H1 (cell line): ENCODE measurements around the gene CD52. TPM values are rescaled to one million over a fixed set of nuclear protein-coding genes. Genes with fewer than 3 reads are reported as not detected.
A peak's percentile ranks its signal among the peaks of the same experiment; 100 is the strongest.

ENCODE experiments used
- CTCF ChIA-PET: fragments of 300-600 bp; sonication (Branson Sonifier 250); formaldehyde crosslinking; loops from one replicate; lab custom pipeline; 2021; ENCODE audit not compliant: partially characterized antibody; lab: Charles Lee
- POLR2A ChIA-PET: fragments of 300-600 bp; sonication (Branson Sonifier 250); formaldehyde crosslinking; loops from one replicate; lab custom pipeline; 2021; ENCODE audit warnings: inconsistent platforms; ENCODE audit not compliant: partially characterized antibody; lab: Charles Lee
- DNase-seq, 2 experiments: peaks; one replicate each; pipeline versions ENCODE4 v3.0.0 to v3.0.0-alpha.2; 2010 to 2022; ENCODE audit warnings: low spot score in 2 of 2, low read depth in 1 of 2, mixed read lengths in 1 of 2
- FAIRE-seq: peaks from 2 replicates; lab custom pipeline; 2011; peaks lifted over from hg19 to GRCh38; lab: Jason Lieb, UNC
- H2AFZ ChIP-seq: 2 replicates; pipeline ENCODE4 v1.8.1; 2012; ENCODE audit warnings: low read length, inconsistent platforms
- H2AK5ac ChIP-seq: 2 replicates; pipeline ENCODE4 v1.6.1; 2013; ENCODE audit warnings: low read depth, low read length
- H2BK120ac ChIP-seq: replicated peaks from 2 replicates; pipeline ENCODE3; 2013; ENCODE audit warnings: low read depth, low read length, inconsistent platforms
- H2BK12ac ChIP-seq: 2 replicates; pipeline ENCODE4 v1.6.1; 2013; ENCODE audit warnings: low read depth, low read length
- H2BK15ac ChIP-seq: 2 replicates; pipeline ENCODE4 v1.6.1; 2013; ENCODE audit warnings: low read length
- H2BK20ac ChIP-seq: 2 replicates; pipeline ENCODE4 v1.6.1; 2013; ENCODE audit warnings: low read length
- H2BK5ac ChIP-seq: 2 replicates; pipeline ENCODE4 v1.6.1; 2013; ENCODE audit warnings: low read depth, low read length
- H3K14ac ChIP-seq: 2 replicates; pipeline ENCODE4 v1.6.1; 2013; ENCODE audit warnings: inconsistent platforms; ENCODE audit not compliant: insufficient read length
- H3K18ac ChIP-seq: 2 replicates; pipeline ENCODE4 v1.6.1; 2013; ENCODE audit warnings: low read length; ENCODE audit errors: extremely low read depth
- H3K23ac ChIP-seq: 2 replicates; pipeline ENCODE4 v1.6.1; 2013; ENCODE audit warnings: inconsistent platforms; ENCODE audit not compliant: insufficient read length
- H3K23me2 ChIP-seq: 2 replicates; pipeline ENCODE4 v1.6.1; 2013; ENCODE audit warnings: low read depth, low read length
- H3K27ac ChIP-seq: 2 replicates; pipeline ENCODE4 v1.6.1; 2011; ENCODE audit warnings: low read depth, low read length, inconsistent platforms
- H3K27me3 ChIP-seq, 4 experiments: replicated peaks in 1 of 4; 1 replicate in 1 of 4; 2 replicates in 3 of 4; pipeline versions ENCODE4 v1.6.1 to v1.8.1; 2011 to 2013; ENCODE audit warnings: low read length in 3 of 4, mild to moderate bottlenecking in 3 of 4, inconsistent platforms in 2 of 4, mixed read lengths in 2 of 4, moderate library complexity in 1 of 4; ENCODE audit not compliant: control insufficient read depth in 3 of 4, insufficient read depth in 3 of 4; ENCODE audit errors: extremely low read depth in 1 of 4
- H3K36me3 ChIP-seq, 4 experiments: 2 replicates each; pipeline versions ENCODE4 v1.6.1 to v1.8.1; 2011 to 2013; ENCODE audit warnings: mild to moderate bottlenecking in 4 of 4, low read length in 3 of 4, moderate library complexity in 2 of 4, control low read depth in 1 of 4, inconsistent platforms in 1 of 4; ENCODE audit not compliant: insufficient read depth in 4 of 4, control insufficient read depth in 2 of 4
- H3K4ac ChIP-seq: replicated peaks from 2 replicates; pipeline ENCODE3; 2013; ENCODE audit warnings: low read length, low read depth, mixed read lengths, inconsistent platforms; ENCODE audit not compliant: insufficient read length
- H3K4me1 ChIP-seq, 4 experiments: replicated peaks in 1 of 4; 1 replicate in 1 of 4; 2 replicates in 3 of 4; pipeline versions ENCODE4 v1.6.1 to v1.8.1; 2011 to 2013; ENCODE audit warnings: low read length in 3 of 4, inconsistent platforms in 2 of 4, mixed read lengths in 1 of 4; ENCODE audit not compliant: insufficient read depth in 4 of 4, control insufficient read depth in 3 of 4
- H3K4me2 ChIP-seq, 2 experiments: 2 replicates each; pipeline versions ENCODE4 v1.6.1 to v1.8.1; 2011 to 2013; ENCODE audit warnings: low read depth in 2 of 2, low read length in 2 of 2, control low read depth in 1 of 2, inconsistent platforms in 1 of 2, mild to moderate bottlenecking in 1 of 2; ENCODE audit not compliant: insufficient read depth in 1 of 2
- H3K4me3 ChIP-seq, 4 experiments: fragments of 200-600, 300-600 bp in 1 of 4; sonication (generic), shearing (Covaris generic), sonication (Bioruptor Twin) in 1 of 4; 2 replicates each; pipeline versions ENCODE4 v1.5.1 to v1.8.1; 2011 to 2016; ENCODE audit warnings: low read length in 4 of 4, low read depth in 3 of 4, control low read depth in 2 of 4, inconsistent platforms in 2 of 4, mild to moderate bottlenecking in 2 of 4, mixed read lengths in 1 of 4, moderate library complexity in 1 of 4; ENCODE audit not compliant: insufficient read depth in 2 of 4; ENCODE audit errors: extremely low read depth in 1 of 4
- H3K56ac ChIP-seq: replicated peaks from 2 replicates; pipeline ENCODE3; 2013; ENCODE audit warnings: low read depth, mild to moderate bottlenecking, mixed read lengths, low read length, inconsistent platforms; ENCODE audit not compliant: insufficient read length
- H3K79me1 ChIP-seq: 2 replicates; pipeline ENCODE4 v1.6.1; 2013; ENCODE audit warnings: low read depth, low read length, control low read depth
- H3K79me2 ChIP-seq, 2 experiments: 2 replicates each; pipeline versions ENCODE4 v1.6.1 to v1.8.1; 2012 to 2013; ENCODE audit warnings: low read length in 2 of 2, mild to moderate bottlenecking in 2 of 2, inconsistent platforms in 1 of 2; ENCODE audit not compliant: insufficient read depth in 2 of 2, control insufficient read depth in 1 of 2
- H3K9ac ChIP-seq, 4 experiments: replicated peaks in 1 of 4; 1 replicate in 1 of 4; 2 replicates in 3 of 4; pipeline versions ENCODE4 v1.6.1 to v1.8.1; 2011 to 2013; ENCODE audit warnings: low read depth in 3 of 4, low read length in 3 of 4, control low read depth in 2 of 4, mild to moderate bottlenecking in 2 of 4, moderate library complexity in 2 of 4, inconsistent platforms in 1 of 4; ENCODE audit errors: extremely low read depth in 1 of 4
- H3K9me3 ChIP-seq, 2 experiments: 2 replicates each; pipeline versions ENCODE4 v1.6.1 to v1.8.1; 2012 to 2013; ENCODE audit warnings: mild to moderate bottlenecking in 2 of 2, moderate library complexity in 2 of 2, control low read depth in 1 of 2, inconsistent platforms in 1 of 2, low read depth in 1 of 2, low read length in 1 of 2, mixed read lengths in 1 of 2; ENCODE audit not compliant: insufficient read depth in 2 of 2
- H4K20me1 ChIP-seq, 2 experiments: replicated peaks in 1 of 2; 2 replicates each; pipeline versions ENCODE3 to v1.8.1; 2011 to 2013; ENCODE audit warnings: inconsistent platforms in 2 of 2, low read length in 2 of 2, mild to moderate bottlenecking in 1 of 2; ENCODE audit not compliant: insufficient read depth in 2 of 2, control insufficient read depth in 1 of 2
- H4K5ac ChIP-seq: 2 replicates; pipeline ENCODE4 v1.6.1; 2013; ENCODE audit warnings: low read length, low read depth, mixed read lengths, inconsistent platforms; ENCODE audit not compliant: insufficient read length
- H4K8ac ChIP-seq: 2 replicates; pipeline ENCODE4 v1.8.0; 2013; ENCODE audit warnings: mild to moderate bottlenecking, moderate library complexity, low read length, inconsistent platforms; ENCODE audit not compliant: insufficient read depth; ENCODE audit errors: extremely low read depth
- H4K91ac ChIP-seq: replicated peaks from 2 replicates; pipeline ENCODE3; 2013; ENCODE audit warnings: low read length, mixed read lengths, inconsistent platforms; ENCODE audit not compliant: insufficient read length
- BCL11A ChIP-seq, 2 experiments: IDR thresholded peaks; one replicate each; pipeline ENCODE4 v1.6.1; 2011; ENCODE audit warnings: low read depth in 2 of 2, low read length in 2 of 2, mild to moderate bottlenecking in 2 of 2
- CEBPB ChIP-seq: IDR thresholded peaks from 2 replicates; pipeline ENCODE4 v1.6.1; 2012; ENCODE audit warnings: low read depth, low read length
- CREB1 ChIP-seq: IDR thresholded peaks from 2 replicates; pipeline ENCODE4 v1.6.1; 2012; ENCODE audit warnings: inconsistent platforms
- CTBP2 ChIP-seq: IDR thresholded peaks from 2 replicates; pipeline ENCODE4 v1.7.0; 2011; ENCODE audit warnings: borderline replicate concordance, mild to moderate bottlenecking, moderate library complexity, mixed read lengths, low read length; ENCODE audit not compliant: insufficient read depth, insufficient read length
- EZH2 ChIP-seq: fragments of 200-600 bp; sonication (generic); IDR thresholded peaks from 2 replicates; pipeline ENCODE4 v1.7.1; 2012; ENCODE audit warnings: low read depth, mild to moderate bottlenecking, moderate library complexity, low read length, inconsistent platforms; ENCODE audit not compliant: severe bottlenecking
- JUND ChIP-seq: IDR thresholded peaks from 2 replicates; pipeline ENCODE4 v1.6.1; 2011; ENCODE audit warnings: mild to moderate bottlenecking, improper control_type of control experiment, low read length
- KDM5A ChIP-seq: fragments of 200-600 bp; IDR thresholded peaks from 2 replicates; pipeline ENCODE4 v1.7.1; 2012; ENCODE audit warnings: mild to moderate bottlenecking, low read length, inconsistent platforms, mixed read lengths
- NANOG ChIP-seq: IDR thresholded peaks from 2 replicates; pipeline ENCODE4 v1.6.1; 2011; ENCODE audit warnings: low read length, low read depth, mild to moderate bottlenecking, inconsistent platforms; ENCODE audit not compliant: insufficient read depth, poor library complexity, severe bottlenecking
- NRF1 ChIP-seq: IDR thresholded peaks from 2 replicates; pipeline ENCODE4 v1.6.1; 2011; ENCODE audit warnings: mild to moderate bottlenecking, low read depth, low read length, improper control_type of control experiment
- POU5F1 ChIP-seq: IDR thresholded peaks from 2 replicates; pipeline ENCODE4 v1.6.1; 2011; ENCODE audit warnings: low read depth, mild to moderate bottlenecking, low read length, moderate library complexity
- RAD21 ChIP-seq, 2 experiments: IDR thresholded peaks in 1 of 2; conservative IDR thresholded peaks in 1 of 2; 2 replicates each; pipeline ENCODE4 v1.6.1; 2011; ENCODE audit warnings: low read depth in 2 of 2, low read length in 2 of 2, improper control_type of control experiment in 1 of 2, inconsistent platforms in 1 of 2, mild to moderate bottlenecking in 1 of 2, moderate library complexity in 1 of 2
- SRF ChIP-seq: IDR thresholded peaks from 2 replicates; pipeline ENCODE4 v1.6.1; 2011; ENCODE audit warnings: mild to moderate bottlenecking, low read depth, low read length, moderate library complexity
- TAF1 ChIP-seq: IDR thresholded peaks from 2 replicates; pipeline ENCODE4 v1.6.1; 2011; ENCODE audit warnings: mild to moderate bottlenecking, low read depth, low read length
- WGBS, 2 experiments: shearing (Covaris generic) in 1 of 2; methylation state at CpG; one replicate each; pipeline versions ENCODE4 v1.1.6 to v1.1.7; 2013 to 2015; ENCODE audit warnings: low lambda C conversion rate in 2 of 2, mixed read lengths in 2 of 2, inconsistent platforms in 1 of 2, low coverage in 1 of 2, missing lambda C conversion rate in 1 of 2; ENCODE audit not compliant: insufficient replicate concordance in 2 of 2, insufficient coverage in 1 of 2, insufficient read length in 1 of 2; ENCODE audit errors: extremely low coverage in 1 of 2, missing lambda C conversion rate in 1 of 2; 5-methylcytosine and 5-hydroxymethylcytosine counted together
- polyA plus RNA-seq, 7 experiments: library from polyadenylated mRNA; depleted of rRNA in 3 of 7; stranded (reverse) in 5 of 7; unstranded in 2 of 7; fragments of >200 nt in 5 of 7; fragments of 200-250 nt in 2 of 7; gene quantifications; 1 replicate in 5 of 7; 2 replicates in 1 of 7; 4 replicates in 1 of 7; pipeline versions ENCODE4 v1.2.1 to v1.2.3, GENCODE V29; 2011 to 2013; ENCODE audit warnings: missing spikeins in 2 of 7, mixed read lengths in 2 of 7
- total RNA-seq: library from RNA; stranded (reverse); fragmentation: NEBNext Ultra II Directional; extraction: Animal tissue kit (Norgen Biotek cat#: 25700); gene quantifications from 2 replicates; pipeline ENCODE4 v1.2.1, GENCODE V29; 2021

CD52 gene
- total and polyA plus RNA-seq, 2 of the 8 experiments (the other 6 are each of a cell fraction or from before 2014, with no cell fraction given): 2.4 to 3.1 TPM

DNA sequence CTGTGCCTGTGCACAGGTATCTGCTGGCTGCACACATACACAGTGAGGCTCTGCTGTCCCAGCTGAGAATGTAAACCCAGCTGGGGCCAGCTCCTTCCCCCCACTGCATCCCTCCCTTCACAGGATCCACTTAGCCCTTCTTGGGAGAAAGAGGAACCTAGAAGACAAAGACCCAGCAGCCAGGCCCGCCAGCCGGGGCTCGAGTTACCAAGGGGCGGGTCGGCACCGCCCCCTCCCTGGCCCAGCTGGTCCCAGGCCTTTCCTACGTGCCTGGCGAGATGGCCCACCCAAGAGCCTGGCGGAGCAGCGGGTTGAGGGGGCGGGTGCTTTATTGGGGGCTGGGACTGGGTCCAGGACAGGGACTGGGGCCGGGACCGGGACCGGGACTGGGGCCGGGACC lies 35.8 kb upstream of the CD52 start:
- H3K9ac ChIP-seq: peak overlapping the region in 1 of 4 experiments; percentile 8; a peak in 3 of 7 replicates
- H2BK15ac ChIP-seq: peak overlapping the region; percentile 32; the same call in 1 of the 2 replicates
- peaks cover 8 to 37% (median 22%) of the 10 kb centered on the region in 4 experiments for H3K4me1 ChIP-seq
- no peak for FAIRE-seq
- no peaks in the 10 kb centered on the region for H3K79me1 ChIP-seq
- peaks cover 0 to 5% of the 10 kb centered on the region in 2 experiments; a peak in 1 of 4 replicates for H3K79me2 ChIP-seq
- peak; percentile 53 to 87 for DNase-seq
- H3K4me2 ChIP-seq: peak overlapping the region; percentile 60 to 61
- H2BK120ac ChIP-seq: no peak overlapping the region
- no peak overlapping the region; the same call in 1 of the 2 replicates for H4K8ac ChIP-seq
- peaks cover 9 to 12% (median 10%) of the 10 kb centered on the region in 4 experiments for H3K36me3 ChIP-seq
- peak overlapping the region; percentile 42; the same call in 1 of the 2 replicates for H2AK5ac ChIP-seq
- H3K27ac ChIP-seq: peak overlapping the region; percentile 64; the same call in 1 of the 2 replicates
- H3K4ac ChIP-seq: peak overlapping the region; percentile 73
- H3K56ac ChIP-seq: no peak overlapping the region
- H3K18ac ChIP-seq: peak overlapping the region; percentile 76
- no peak overlapping the region for H2AFZ ChIP-seq
- peak overlapping the region; percentile 27; the same call in 1 of the 2 replicates for H2BK5ac ChIP-seq
- H3K4me3 ChIP-seq: peak overlapping the region in 2 of 4 experiments; percentile 26 to 47; a peak in 3 of 8 replicates
- ChIA-PET POLR2A (interaction anchor here (0.7 to 4.0 kb wide), 7 partner anchors 9 to 219 kb away, joined by 3 to 27 read pairs (median 4); partner anchors contain the start of genes CD52 and LIN28A), CTCF (interaction anchor here (0.8 to 39.7 kb wide), 9 partner anchors 34 to 189 kb away, joined by 3 to 1530 read pairs (median 4); partner anchors contain the start of genes CATSPER4, CD52, CEP85 and UBXN11)
- no peaks in the 10 kb centered on the region for H3K27me3 ChIP-seq
- 10% methylated on average over 12 of the region's 15 CpGs; no CpG with 5 or more reads in 1 of the 2 experiments for WGBS, 2 experiments
- no peak overlapping the region for H3K23ac ChIP-seq
- no peaks in the 10 kb centered on the region for H3K9me3 ChIP-seq
- no peak overlapping the region for H3K14ac ChIP-seq
- H4K5ac ChIP-seq: peak overlapping the region; percentile 41
- H3K23me2 ChIP-seq: peaks cover 9% of the 10 kb centered on the region; the same call in 1 of the 2 replicates
- H4K20me1 ChIP-seq: peaks cover 6 to 19% of the 10 kb centered on the region in 2 experiments
- H4K91ac ChIP-seq: peak overlapping the region; percentile 85
- peak overlapping the region; percentile 82; the same call in 1 of the 2 replicates for H2BK20ac ChIP-seq
- peak overlapping the region; percentile 32; the same call in 1 of the 2 replicates for H2BK12ac ChIP-seq
- no peak for TF ChIP-seq CTBP2
- no peak for TF ChIP-seq KDM5A
- TF ChIP-seq JUND: no peak
- no peak for TF ChIP-seq NRF1
- no peak for TF ChIP-seq NANOG
- TF ChIP-seq BCL11A (IDR thresholded peaks at IDR 0.05; ENCODE audit: low read depth in 2 of 2, low read length in 2 of 2): no peak
- no peak for TF ChIP-seq CREB1
- no peak for TF ChIP-seq CEBPB
- no peak for TF ChIP-seq EZH2
- no peak for TF ChIP-seq POU5F1
- no peak for TF ChIP-seq SRF
- TF ChIP-seq TAF1: 0 out of 2 replicates have a peak, but pooled peaks have one; percentile 39
- TF ChIP-seq RAD21 (IDR thresholded peaks at IDR 0.05 in 1 of 2, conservative IDR thresholded peaks at IDR 0.05 in 1 of 2; ENCODE audit: low read depth in 2 of 2, low read length in 2 of 2): no peak
